KMS-11 (cell line): Measurements from ENCODE around the gene KRT9.
"Not testable (repeated sequence)": the region's sequence is repeated elsewhere in the genome, so short reads cannot be mapped to it uniquely, and the experiment has no call there.

Source experiments
- H2AFZ ChIP-seq: fragments of 200-600 bp; sonication (generic); 2 replicates; pipeline ENCODE4 v1.6.1; 2016; ENCODE audit warnings: antibody characterized with exemption, mixed run types, low read depth
- H3K27ac ChIP-seq: fragments of 200-600 bp; sonication (generic); 2 replicates; pipeline ENCODE4 v1.6.1; 2016; ENCODE audit warnings: mild to moderate bottlenecking, mixed run types
- H3K27me3 ChIP-seq: fragments of 200-600 bp; sonication (generic); 2 replicates; pipeline ENCODE4 v1.6.1; 2017; ENCODE audit warnings: mild to moderate bottlenecking, low read depth, mixed run types, moderate library complexity; ENCODE audit not compliant: insufficient read depth
- H3K36me3 ChIP-seq: fragments of 200-600 bp; sonication (generic); 2 replicates; pipeline ENCODE4 v1.6.1; 2017; ENCODE audit warnings: mild to moderate bottlenecking, mixed run types; ENCODE audit not compliant: insufficient read depth
- H3K4me1 ChIP-seq: fragments of 200-600 bp; sonication (generic); 2 replicates; pipeline ENCODE4 v1.6.1; 2016; ENCODE audit warnings: mild to moderate bottlenecking, low read depth, mixed run types; ENCODE audit not compliant: poor library complexity, severe bottlenecking
- H3K4me2 ChIP-seq: fragments of 200-600 bp; sonication (generic); 2 replicates; pipeline ENCODE4 v1.7.0; 2016; ENCODE audit warnings: mild to moderate bottlenecking, mixed run types
- H3K4me3 ChIP-seq: fragments of 200-600 bp; sonication (generic); IDR thresholded peaks from 2 replicates; pipeline ENCODE4 v1.6.1; 2017; ENCODE audit warnings: low read depth, low read length, mixed read lengths; ENCODE audit not compliant: insufficient read depth
- H3K79me2 ChIP-seq: fragments of 200-600 bp; sonication (generic); 2 replicates; pipeline ENCODE4 v1.6.1; 2016; ENCODE audit warnings: low read depth, mixed run types; ENCODE audit not compliant: insufficient read depth
- H3K9ac ChIP-seq: fragments of 200-600 bp; sonication (generic); 2 replicates; pipeline ENCODE4 v1.6.1; 2016; ENCODE audit warnings: mild to moderate bottlenecking, mixed run types
- H4K20me1 ChIP-seq: fragments of 200-600 bp; sonication (generic); 2 replicates; pipeline ENCODE4 v1.6.1; 2016; ENCODE audit warnings: mild to moderate bottlenecking, mixed run types; ENCODE audit not compliant: insufficient read depth
- CTCF ChIP-seq: fragments of 200-600 bp; sonication (generic); conservative IDR thresholded peaks from 2 replicates; pipeline ENCODE4 v1.6.1; 2017; ENCODE audit warnings: low read depth, mild to moderate bottlenecking, antibody characterized with exemption, low read length, moderate library complexity, mixed read lengths

KRT9 gene

GRCh38 chr17:41545829-41546410, 25.9 kb downstream of the KRT9 start:
- no peak for TF ChIP-seq CTCF
- Histone ChIP-seq H4K20me1 (no peaks in the 10 kb centered on the region), H3K9ac (no peak overlapping the region), H3K4me2 (no peak overlapping the region), H3K79me2 (no peaks in the 10 kb centered on the region), H3K36me3 (no peaks in the 10 kb centered on the region), H3K27ac (no peak overlapping the region), H3K4me3 (no peak overlapping the region), H2AFZ (no peak overlapping the region), H3K27me3 (no peaks in the 10 kb centered on the region), H3K4me1 (peaks cover 12% of the 10 kb centered on the region)

- Histone ChIP-seq H3K4me1 (peaks cover 12% of the 10 kb centered on the region), H3K27ac (no peak overlapping the region), H3K4me2 (no peak overlapping the region), H3K79me2 (no peaks in the 10 kb centered on the region), H3K4me3 (no peak overlapping the region), H2AFZ (no peak overlapping the region), H3K9ac (no peak overlapping the region), H3K27me3 (no peaks in the 10 kb centered on the region), H4K20me1 (no peaks in the 10 kb centered on the region), H3K36me3 (no peaks in the 10 kb centered on the region)
- TF ChIP-seq CTCF = no peak
Observed at GRCh38 chr17:41544935-41545334, 26.9 kb downstream of the KRT9 start.

- TF ChIP-seq CTCF = no peak
- Histone ChIP-seq H3K4me2 (no peak overlapping the region), H3K36me3 (no peaks in the 10 kb centered on the region), H3K27ac (no peak overlapping the region), H3K27me3 (no peaks in the 10 kb centered on the region), H3K9ac (no peak overlapping the region), H3K4me1 (peaks cover 10% of the 10 kb centered on the region), H3K4me3 (no peak overlapping the region), H2AFZ (no peak overlapping the region), H4K20me1 (no peaks in the 10 kb centered on the region), H3K79me2 (no peaks in the 10 kb centered on the region)
Observed at GRCh38 chr17:41544491-41544892, 27.4 kb downstream of the KRT9 start.

- not testable (repeated sequence) for H4K20me1 ChIP-seq, H3K9ac ChIP-seq
Observed at GRCh38 chr17:41542786-41543185, 29.1 kb downstream of the KRT9 start.

GRCh38 chr17:41542357-41542756, 29.5 kb downstream of the KRT9 start:
- Histone ChIP-seq H3K79me2 (no peaks in the 10 kb centered on the region), H4K20me1 (no peaks in the 10 kb centered on the region), H3K9ac (no peak overlapping the region), H3K27me3 (no peaks in the 10 kb centered on the region), H3K4me2 (no peak overlapping the region), H3K4me1 (no peaks in the 10 kb centered on the region), H3K36me3 (no peaks in the 10 kb centered on the region), H3K27ac (no peak overlapping the region), H3K4me3 (no peak overlapping the region), H2AFZ (no peak overlapping the region)
- no peak for TF ChIP-seq CTCF

More at GRCh38 chr17:41542786-41543185, 29.1 kb downstream of the KRT9 start:
- H3K27me3 ChIP-seq, H3K4me3 ChIP-seq, H3K79me2 ChIP-seq, H3K27ac ChIP-seq, H3K4me1 ChIP-seq, H3K4me2 ChIP-seq, H3K36me3 ChIP-seq, H2AFZ ChIP-seq: not testable (repeated sequence)
